Measurements from ENCODE around the gene SHISAL1. TPM values are rescaled to one million over a fixed set of nuclear protein-coding genes. Genes with fewer than 3 reads are reported as not detected.

SHISAL1 gene
- total RNA-seq, 1 experiment from 2014 or later: 1.1 TPM

GRCh38 chr22:44260216-44261035 lies 52.3 kb downstream of the SHISAL1 start:
- no peak for DNase-seq
- ATAC-seq: no peak
- H2AFZ ChIP-seq (ENCODE audit: low read length): no peak overlapping the region
- BruUV-seq (replicated peaks): no TSS peak
- H3K9ac ChIP-seq (ENCODE audit: low read length): no peak overlapping the region
- no peaks in the 10 kb centered on the region for H3K9me2 ChIP-seq (replicated peaks; ENCODE audit: low read length)
- H3K36me3 ChIP-seq (ENCODE audit: low read depth, low read length): no peaks in the 10 kb centered on the region
- no peaks in the 10 kb centered on the region for H4K20me1 ChIP-seq (ENCODE audit: low read length)
- H3K27ac ChIP-seq (ENCODE audit: low read length): no peak overlapping the region
- H3K27me3 ChIP-seq (ENCODE audit: low read length): no peaks in the 10 kb centered on the region
- H3K9me3 ChIP-seq (ENCODE audit: low read length): no peaks in the 10 kb centered on the region
- H3K4me2 ChIP-seq (ENCODE audit: low read length): no peak overlapping the region
- H3K4me1 ChIP-seq (ENCODE audit: insufficient read depth, low read length): no peaks in the 10 kb centered on the region
- H3F3A ChIP-seq (ENCODE audit: low read length, unreplicated experiment): no peaks in the 10 kb centered on the region
- H3K4me3 ChIP-seq (ENCODE audit: low read length): no peak overlapping the region
- POLR2A ChIA-PET (ENCODE audit: unreplicated experiment): no interaction called here
- no peaks in the 10 kb centered on the region for H3K79me2 ChIP-seq (ENCODE audit: low read length)
- CTCF ChIA-PET: interaction anchor here (0.6 kb wide), 1 partner anchor 103 kb away, joined by 4 read pairs; no protein-coding TSS in a partner anchor
- TF ChIP-seq EZH2phosphoT487 (IDR thresholded peaks at IDR 0.05; ENCODE audit: borderline replicate concordance, low read length) (no peak), CTCF (conservative IDR thresholded peaks at IDR 0.05; ENCODE audit: low read depth, low read length) (no peak), EZH2 (IDR thresholded peaks at IDR 0.05; ENCODE audit: low read length, unreplicated experiment) (no peak)
- intact Hi-C loops (cut with micrococcal nuclease): no loop called here

GRCh38 chr22:44259366-44260215 lies 53.2 kb downstream of the SHISAL1 start:
- ATAC-seq (no peak), DNase-seq (no peak)
- Histone ChIP-seq H2AFZ (ENCODE audit: low read length) (no peak overlapping the region), H3K27me3 (ENCODE audit: low read length) (no peaks in the 10 kb centered on the region), H3K27ac (ENCODE audit: low read length) (no peak overlapping the region), H3F3A (ENCODE audit: low read length, unreplicated experiment) (no peaks in the 10 kb centered on the region), H3K9ac (ENCODE audit: low read length) (no peak overlapping the region), H3K9me3 (ENCODE audit: low read length) (no peaks in the 10 kb centered on the region), H3K4me1 (ENCODE audit: insufficient read depth, low read length) (no peaks in the 10 kb centered on the region), H3K4me3 (ENCODE audit: low read length) (no peak overlapping the region), H4K20me1 (ENCODE audit: low read length) (no peaks in the 10 kb centered on the region), H3K36me3 (ENCODE audit: low read depth, low read length) (no peaks in the 10 kb centered on the region), H3K9me2 (replicated peaks; ENCODE audit: low read length) (no peaks in the 10 kb centered on the region), H3K79me2 (ENCODE audit: low read length) (no peaks in the 10 kb centered on the region), H3K4me2 (ENCODE audit: low read length) (no peak overlapping the region)
- no TSS peak for BruUV-seq (replicated peaks)
- POLR2A ChIA-PET (ENCODE audit: unreplicated experiment): no interaction called here
- intact Hi-C loops (cut with micrococcal nuclease): no loop called here
- TF ChIP-seq EZH2phosphoT487 (IDR thresholded peaks at IDR 0.05; ENCODE audit: borderline replicate concordance, low read length) (no peak), EZH2 (IDR thresholded peaks at IDR 0.05; ENCODE audit: low read length, unreplicated experiment) (no peak), CTCF (conservative IDR thresholded peaks at IDR 0.05; ENCODE audit: low read depth, low read length) (no peak)
- CTCF ChIA-PET: interaction anchor here (0.6 kb wide), 1 partner anchor 102 kb away, joined by 4 read pairs; no protein-coding TSS in a partner anchor

Measured in PC-3 (cell line).